ENCODE results near the gene DOCK8.

DNA sequence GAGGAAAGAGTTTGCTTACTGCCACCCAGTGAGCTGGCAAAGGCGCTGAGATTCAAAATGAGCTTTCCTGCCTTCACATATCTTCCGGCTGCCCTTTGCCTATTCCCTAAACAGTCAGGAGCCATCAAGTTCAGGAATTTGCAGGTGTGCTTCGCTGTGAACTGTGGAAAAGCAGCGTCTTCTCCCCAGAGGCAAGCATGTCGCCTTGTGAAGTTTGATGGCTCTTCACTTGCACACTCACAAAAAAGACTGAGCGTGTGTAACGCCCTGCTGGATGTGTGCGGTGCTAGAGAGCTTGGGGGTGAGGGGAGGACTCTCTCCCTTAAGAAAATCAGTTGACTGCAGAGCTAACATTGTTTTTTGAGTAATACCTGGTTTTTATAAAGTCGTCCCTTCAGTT lies 288.7 kb downstream of the DOCK8 start:
- TF ChIP-seq, protein P1, sequence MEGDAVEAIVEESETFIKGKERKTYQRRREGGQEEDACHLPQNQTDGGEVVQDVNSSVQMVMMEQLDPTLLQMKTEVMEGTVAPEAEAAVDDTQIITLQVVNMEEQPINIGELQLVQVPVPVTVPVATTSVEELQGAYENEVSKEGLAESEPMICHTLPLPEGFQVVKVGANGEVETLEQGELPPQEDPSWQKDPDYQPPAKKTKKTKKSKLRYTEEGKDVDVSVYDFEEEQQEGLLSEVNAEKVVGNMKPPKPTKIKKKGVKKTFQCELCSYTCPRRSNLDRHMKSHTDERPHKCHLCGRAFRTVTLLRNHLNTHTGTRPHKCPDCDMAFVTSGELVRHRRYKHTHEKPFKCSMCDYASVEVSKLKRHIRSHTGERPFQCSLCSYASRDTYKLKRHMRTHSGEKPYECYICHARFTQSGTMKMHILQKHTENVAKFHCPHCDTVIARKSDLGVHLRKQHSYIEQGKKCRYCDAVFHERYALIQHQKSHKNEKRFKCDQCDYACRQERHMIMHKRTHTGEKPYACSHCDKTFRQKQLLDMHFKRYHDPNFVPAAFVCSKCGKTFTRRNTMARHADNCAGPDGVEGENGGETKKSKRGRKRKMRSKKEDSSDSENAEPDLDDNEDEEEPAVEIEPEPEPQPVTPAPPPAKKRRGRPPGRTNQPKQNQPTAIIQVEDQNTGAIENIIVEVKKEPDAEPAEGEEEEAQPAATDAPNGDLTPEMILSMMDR (IDR thresholded peaks at IDR 0.05): no peak
- no peak for TF ChIP-seq EZH2phosphoT487 (IDR thresholded peaks at IDR 0.05)

All from neural progenitor cell (in vitro differentiated cells).